ENCODE results near the gene EDNRB.
"Not testable (repeated sequence)": the region's sequence is repeated elsewhere in the genome, so short reads cannot be mapped to it uniquely, and the experiment has no call there.

The EDNRB gene

GRCh38 chr13:77894743-77895142 is 23.9 kb downstream of the EDNRB start:
- no peak for DNase-seq

- DNase-seq = no peak
Observed at GRCh38 chr13:77893066-77893465, 25.6 kb downstream of the EDNRB start.

GRCh38 chr13:77892491-77892890 is 26.1 kb downstream of the EDNRB start:
- no peak for DNase-seq

GRCh38 chr13:77891486-77891885 is 27.1 kb downstream of the EDNRB start:
- no peak for DNase-seq

DNA sequence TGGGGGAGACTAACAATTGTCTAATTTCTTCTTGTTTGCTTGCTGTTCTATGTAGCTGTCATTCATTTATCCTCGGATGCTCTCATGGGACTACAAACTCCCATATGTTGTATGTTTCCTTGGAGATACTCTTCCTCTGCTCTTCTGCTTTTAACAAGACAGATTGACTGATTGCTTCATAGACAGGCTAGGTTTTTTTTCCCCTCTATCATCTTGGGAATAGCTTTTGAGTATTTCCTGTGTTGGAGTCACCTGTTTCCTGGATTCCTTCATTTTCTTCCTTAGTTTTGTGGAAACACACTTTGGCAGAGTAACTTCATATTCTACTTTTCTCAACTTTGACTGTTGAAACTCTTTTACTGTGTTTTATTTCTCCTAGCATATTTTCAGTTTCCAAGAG is 27.6 kb downstream of the EDNRB start:
- DNase-seq = no peak

DNA sequence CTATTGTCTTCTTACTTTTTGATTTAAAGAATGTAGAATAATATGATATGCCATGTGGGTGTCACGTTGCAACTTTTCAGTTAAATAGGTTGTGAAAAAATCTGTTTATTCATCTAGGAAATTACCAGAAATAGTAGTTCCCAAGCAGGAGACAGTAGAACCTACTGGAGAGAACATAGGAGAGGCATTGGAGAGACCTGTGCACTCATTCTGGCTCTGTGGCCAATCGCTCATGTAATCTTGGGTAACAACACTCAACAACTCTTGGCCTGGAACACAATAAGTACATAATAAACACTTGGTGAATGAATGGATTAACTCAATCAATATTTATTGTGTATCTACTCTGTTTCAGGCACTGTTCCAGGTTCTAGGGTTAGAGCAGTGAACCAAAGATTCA is 35.3 kb downstream of the EDNRB start:
- DNase-seq = no peak

- no peak for DNase-seq
Observed at GRCh38 chr13:77878190-77878589, 40.4 kb downstream of the EDNRB start.

GRCh38 chr13:77876176-77876575 is 42.5 kb downstream of the EDNRB start:
- no peak for DNase-seq

DNA sequence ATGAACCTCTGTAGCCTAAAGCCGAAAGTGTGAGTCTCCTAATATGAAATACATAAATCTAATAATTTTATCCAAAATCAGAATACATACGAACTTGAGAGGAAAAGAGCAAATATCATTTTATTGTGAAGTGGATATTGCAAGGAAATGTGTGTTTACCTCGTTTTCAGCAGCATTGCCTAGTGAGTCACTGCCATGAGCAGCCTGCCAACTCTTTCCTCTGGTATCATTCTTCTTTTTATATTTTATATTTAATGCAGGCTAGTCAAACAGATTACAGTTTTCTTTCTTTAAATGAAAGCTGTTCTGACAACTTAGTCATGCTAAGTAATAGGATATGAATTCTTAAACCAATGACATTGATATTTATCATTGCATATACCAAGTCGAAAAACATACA is 44.2 kb downstream of the EDNRB start:
- DNase-seq = no peak

- DNase-seq = no peak
Observed at GRCh38 chr13:77872995-77873394, 45.6 kb downstream of the EDNRB start.

DNA sequence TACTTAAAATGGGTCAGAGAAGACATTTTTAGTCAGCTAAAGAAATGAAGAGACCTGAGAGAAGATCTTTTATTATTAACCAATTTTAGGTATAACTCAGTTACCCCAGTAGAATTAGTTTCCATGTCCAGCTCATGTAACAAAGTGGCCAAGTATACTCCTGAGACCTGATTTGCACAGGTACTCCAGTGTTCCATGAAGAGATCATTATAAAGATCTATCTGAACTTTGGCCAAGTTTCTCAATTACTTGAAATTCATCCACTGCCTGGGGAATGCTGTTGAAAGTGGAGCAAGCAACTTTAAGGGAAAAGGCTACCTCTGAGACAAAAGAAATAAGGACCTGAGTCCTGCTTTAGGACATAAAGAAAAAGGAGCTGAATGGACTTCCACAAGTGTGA is 47.0 kb downstream of the EDNRB start:
- no peak for DNase-seq

DNA sequence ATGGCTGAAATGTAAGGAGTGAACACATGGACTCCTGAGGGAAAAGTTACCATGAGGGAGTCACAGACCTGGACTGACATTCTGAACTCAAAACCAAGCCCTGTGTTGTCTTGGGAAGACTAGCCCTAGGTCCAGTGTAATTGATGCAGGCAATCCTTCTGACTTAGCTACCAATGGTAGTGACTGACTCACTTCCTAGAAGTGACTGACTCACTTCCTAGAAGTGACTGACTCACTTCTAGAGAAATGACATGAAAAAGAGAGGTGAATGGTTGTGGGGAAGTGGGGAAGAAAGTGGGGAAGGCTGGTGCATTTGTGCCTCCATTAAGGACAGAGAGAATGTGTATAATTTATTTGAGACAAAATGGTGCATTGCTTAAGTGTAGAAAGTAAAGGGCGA is 49.9 kb downstream of the EDNRB start:
- no peak for DNase-seq

- DNase-seq = no peak
Observed at GRCh38 chr13:77866971-77867370, 51.7 kb downstream of the EDNRB start.

DNA sequence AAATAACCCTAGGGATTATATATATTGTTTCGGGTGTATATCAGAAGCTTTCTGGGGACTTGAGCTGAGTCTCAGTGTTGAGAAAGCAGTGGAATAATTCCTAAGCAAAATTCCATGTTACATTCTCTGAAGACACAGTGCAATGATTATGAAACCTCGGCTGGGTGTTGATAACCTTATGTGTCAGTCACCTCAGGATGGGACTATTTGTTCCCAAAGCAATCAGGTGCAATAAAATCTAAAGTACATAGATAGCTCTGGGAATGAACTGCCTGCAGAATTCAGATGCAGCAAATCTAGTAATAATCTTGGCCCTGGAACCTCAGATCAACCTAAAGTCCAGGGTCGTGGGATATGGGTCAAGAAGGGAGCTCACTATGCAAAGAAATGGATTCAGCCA is 53.0 kb downstream of the EDNRB start:
- no peak for DNase-seq

DNA sequence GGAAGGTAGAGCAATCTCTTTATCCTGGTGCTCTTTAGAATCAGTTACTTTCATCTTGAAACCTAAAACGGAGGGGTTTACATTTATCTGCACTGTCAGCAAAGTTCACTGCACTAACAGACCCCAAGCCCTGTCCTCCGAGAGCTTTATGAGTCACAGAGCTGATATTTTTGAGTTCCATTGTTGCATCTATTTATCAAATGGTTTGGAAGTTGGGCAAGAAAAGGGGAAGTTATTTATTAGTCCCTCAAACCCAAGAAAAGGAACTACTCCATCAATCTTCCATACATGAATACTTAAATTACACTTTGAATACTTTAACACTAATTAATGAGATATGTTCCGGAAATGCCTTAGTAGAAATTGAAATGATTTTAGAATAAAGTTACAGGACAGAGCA is 55.5 kb downstream of the EDNRB start:
- DNase-seq = no peak

GRCh38 chr13:77861741-77862140 is 56.9 kb downstream of the EDNRB start:
- no peak for DNase-seq

GRCh38 chr13:77860507-77860981 is 58.1 kb downstream of the EDNRB start:
- DNase-seq = no peak

- no peak for DNase-seq
Observed at GRCh38 chr13:77859450-77859849, 59.2 kb downstream of the EDNRB start.

- no peak for DNase-seq
Observed at GRCh38 chr13:77857531-77858209, 61.0 kb downstream of the EDNRB start.

DNA sequence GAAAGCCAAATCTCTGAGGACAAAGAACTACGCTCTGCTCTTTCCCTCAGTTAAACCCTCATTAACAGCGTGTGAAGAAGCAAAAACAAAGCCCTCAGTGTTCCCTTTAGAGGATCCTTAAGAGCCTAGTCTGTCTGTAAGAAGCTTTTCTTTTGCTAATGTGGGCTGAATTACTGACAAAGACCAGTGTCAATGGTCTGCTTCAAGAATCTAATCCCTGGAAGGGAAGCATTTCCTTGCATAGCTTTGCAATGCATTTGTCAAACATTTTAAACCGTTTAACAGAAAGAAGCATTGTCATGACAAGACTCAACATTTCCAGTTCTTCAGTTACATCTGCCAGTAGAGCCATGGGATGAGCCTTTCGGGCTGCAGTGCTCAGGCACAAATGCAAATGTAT is 64.9 kb downstream of the EDNRB start:
- no peak for DNase-seq

- not testable (repeated sequence) for DNase-seq
Observed at GRCh38 chr13:77848050-77848449, 70.6 kb downstream of the EDNRB start.

DNA sequence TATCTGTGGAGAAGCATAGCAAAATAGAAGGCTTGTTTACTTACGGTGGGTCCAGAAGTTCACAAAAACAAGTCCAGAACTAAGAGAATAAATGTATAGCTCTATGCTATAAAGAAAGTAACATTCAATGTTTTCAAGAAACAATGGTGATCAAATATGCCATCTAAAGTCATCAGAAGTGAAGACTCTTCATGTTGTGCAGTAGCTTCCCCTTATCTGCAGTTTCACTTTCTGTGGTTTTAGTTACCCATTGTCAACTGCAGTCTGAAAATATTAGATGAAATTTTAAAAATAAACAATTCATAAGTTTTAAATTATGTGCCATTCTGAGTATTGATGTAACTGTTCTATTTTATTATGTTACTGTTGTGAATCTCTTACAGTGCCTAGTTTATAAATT is 72.5 kb downstream of the EDNRB start:
- no peak for DNase-seq

Data from amniotic stem cell (primary cell).